Islet precursor cell (in vitro differentiated cells): ENCODE results near the gene F5.
A peak's percentile ranks its signal among the peaks of the same experiment; 100 is the strongest.
"Not testable (repeated sequence)": the region's sequence is repeated elsewhere in the genome, so short reads cannot be mapped to it uniquely, and the experiment has no call there.

Source experiments
- DNase-seq: peaks from one replicate; pipeline ENCODE4 v3.0.0-alpha.2; 2018

The F5 gene

DNA sequence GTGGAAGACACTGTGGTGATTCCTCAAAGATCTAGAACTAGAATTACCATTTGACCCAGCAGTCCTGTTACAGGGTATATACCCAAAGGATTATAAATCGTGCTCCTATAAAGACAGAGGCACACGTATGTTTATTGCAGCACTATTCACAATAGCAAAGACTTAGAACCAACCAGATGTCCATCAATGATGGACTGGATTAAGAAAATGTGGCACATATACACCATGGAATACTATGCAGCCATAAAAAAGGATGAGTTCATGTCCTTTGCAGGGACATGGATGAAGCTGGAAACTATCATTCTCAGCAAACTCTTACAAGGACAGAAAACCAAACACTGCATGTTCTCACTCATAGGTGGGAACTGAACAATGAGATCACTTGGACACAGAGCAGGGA is 82.7 kb downstream of the F5 start:
- not testable (repeated sequence) for DNase-seq

DNA sequence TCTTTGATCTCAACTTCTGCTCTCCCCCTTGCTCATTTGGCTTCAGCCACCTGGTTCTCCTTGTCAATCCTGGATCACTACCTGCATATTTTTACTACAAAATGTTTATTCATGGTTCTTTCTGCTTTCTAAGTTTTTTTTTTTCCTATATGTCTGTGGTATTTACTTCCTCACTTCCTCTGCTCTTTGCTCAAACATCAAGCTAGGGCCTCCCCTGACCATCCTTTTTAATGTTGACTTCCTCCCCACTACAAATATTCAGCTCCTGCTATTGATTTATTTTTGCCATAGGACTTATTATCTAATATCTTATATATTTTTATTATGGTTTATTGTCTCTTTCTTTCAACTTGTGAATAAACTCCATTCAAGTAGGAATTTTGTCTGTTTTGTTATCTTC is 86.5 kb downstream of the F5 start:
- no peak for DNase-seq

GRCh38 chr1:169497317-169497716 is 89.0 kb downstream of the F5 start:
- DNase-seq = no peak

- DNase-seq = no peak
Measured at GRCh38 chr1:169495916-169496315, 90.4 kb downstream of the F5 start.

- DNase-seq = peak; percentile 56
Measured at GRCh38 chr1:169495046-169495775, 91.1 kb downstream of the F5 start.

- DNase-seq = no peak
Measured at GRCh38 chr1:169494343-169494742, 91.9 kb downstream of the F5 start.

DNA sequence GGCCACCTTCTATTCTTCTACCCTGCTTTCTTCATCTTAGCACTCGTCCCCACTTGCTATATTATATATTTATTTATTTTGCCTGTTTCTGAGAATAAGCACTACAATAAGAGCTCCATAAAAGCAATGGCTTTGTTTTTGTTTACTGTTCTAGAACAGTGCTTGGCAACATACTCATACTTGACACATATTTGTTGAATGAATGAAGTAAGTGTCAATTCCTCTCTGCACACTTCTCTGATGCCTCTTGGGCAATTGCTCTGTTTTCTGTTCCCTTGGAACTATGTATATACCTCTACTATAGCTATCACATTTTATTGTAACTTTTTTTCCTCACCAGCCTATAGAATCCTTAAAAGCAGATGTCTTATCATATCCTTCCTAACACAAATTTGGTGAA is 93.0 kb downstream of the F5 start:
- DNase-seq = no peak

- DNase-seq = no peak
Measured at GRCh38 chr1:169491845-169492281, 94.4 kb downstream of the F5 start.

DNA sequence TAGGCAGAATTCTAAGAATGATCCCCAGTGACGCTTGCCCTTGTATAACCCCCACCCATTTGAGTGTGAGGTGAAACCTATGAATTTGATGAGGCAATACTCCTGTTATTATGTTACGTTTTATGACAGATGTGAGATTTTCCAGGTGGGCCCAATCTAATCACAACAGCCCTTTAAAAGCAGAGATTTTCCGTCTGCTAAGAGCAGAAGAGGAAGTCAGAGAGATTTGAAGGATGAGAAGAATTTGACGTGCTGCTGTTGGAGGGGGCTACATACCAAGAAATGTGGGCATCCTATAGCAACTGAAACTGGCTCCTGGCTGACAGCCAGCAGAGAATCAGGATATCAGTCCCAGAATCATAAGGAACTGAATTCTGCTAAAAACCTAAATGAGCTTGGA is 98.1 kb downstream of the F5 start:
- DNase-seq = no peak

- DNase-seq = no peak
Measured at GRCh38 chr1:169487561-169487960, 98.7 kb downstream of the F5 start.

GRCh38 chr1:169487133-169487532 is 99.1 kb downstream of the F5 start:
- no peak for DNase-seq

- no peak for DNase-seq
Measured at GRCh38 chr1:169486281-169487051, 99.8 kb downstream of the F5 start.

DNA sequence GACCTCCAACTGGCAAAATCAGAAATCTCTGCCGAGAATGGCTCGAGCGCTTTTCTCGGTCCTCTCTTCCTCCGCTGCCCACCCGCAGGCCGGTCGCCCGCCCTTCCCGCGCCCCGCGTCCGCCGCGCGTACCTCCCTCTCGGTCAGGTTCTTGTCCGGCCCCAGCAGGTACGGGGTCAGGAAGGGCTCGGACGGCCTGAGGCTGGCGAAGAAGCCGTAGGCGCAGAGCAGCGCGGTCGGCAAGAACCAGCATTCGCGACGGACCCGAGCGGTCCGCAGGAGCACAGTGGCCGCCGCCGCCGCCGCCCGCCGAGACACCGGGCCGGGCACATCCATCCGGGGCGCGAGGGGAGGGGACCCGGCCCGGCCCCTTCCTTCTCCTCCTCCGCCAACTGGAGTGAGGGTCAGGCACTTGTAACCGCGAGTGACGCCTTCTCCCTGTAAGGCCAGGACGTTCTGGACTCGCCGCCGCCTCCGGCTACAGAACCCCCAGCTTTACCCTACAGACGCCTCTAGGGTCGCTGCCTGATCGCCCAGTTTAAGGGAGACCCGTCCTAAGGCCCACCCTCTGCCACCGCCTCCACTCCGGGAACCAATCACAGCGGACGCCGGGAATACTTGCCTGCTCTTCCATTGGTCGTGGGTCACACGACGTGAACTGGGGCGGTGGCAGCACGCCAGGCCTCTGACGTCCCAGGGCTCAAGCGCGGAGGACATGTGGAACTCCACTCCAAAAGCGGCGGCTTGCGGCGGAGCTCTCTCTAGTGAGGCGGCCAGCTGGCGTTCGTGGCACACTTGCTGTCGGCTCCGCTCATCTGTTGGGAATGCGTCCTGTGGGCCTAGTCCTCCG is 100.6 kb downstream of the F5 start, which contains the start of gene SLC19A2:
TSS of gene SLC19A2 (minus strand) at position 514 of the 850 bp plus-strand sequence. CDS start at position 336, 178 bp downstream.
- peak; percentile 100 for DNase-seq

- DNase-seq = peak; percentile 66
Measured at GRCh38 chr1:169484683-169485430, 101.4 kb downstream of the F5 start.

DNA sequence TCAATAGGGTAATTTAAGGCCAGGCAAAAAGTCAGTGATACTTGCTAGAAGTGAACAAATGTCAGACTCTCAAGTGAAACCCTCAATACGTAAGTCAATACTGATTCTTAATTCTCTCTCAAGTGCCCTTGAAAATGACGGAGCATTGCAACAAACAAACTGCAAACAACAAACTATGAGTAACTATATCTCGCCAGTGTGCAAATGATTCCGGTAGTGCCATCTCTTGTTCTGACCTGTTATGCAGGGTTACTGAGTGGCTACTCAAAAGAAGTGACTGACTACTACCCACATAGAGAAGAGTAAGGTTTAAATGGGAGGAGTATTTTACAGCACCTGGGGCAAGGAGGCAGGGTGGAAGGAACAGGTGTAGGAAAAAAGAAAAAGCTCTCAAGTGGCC is 102.2 kb downstream of the F5 start:
- DNase-seq = no peak

- DNase-seq = no peak
Measured at GRCh38 chr1:169483500-169483966, 102.7 kb downstream of the F5 start.

DNA sequence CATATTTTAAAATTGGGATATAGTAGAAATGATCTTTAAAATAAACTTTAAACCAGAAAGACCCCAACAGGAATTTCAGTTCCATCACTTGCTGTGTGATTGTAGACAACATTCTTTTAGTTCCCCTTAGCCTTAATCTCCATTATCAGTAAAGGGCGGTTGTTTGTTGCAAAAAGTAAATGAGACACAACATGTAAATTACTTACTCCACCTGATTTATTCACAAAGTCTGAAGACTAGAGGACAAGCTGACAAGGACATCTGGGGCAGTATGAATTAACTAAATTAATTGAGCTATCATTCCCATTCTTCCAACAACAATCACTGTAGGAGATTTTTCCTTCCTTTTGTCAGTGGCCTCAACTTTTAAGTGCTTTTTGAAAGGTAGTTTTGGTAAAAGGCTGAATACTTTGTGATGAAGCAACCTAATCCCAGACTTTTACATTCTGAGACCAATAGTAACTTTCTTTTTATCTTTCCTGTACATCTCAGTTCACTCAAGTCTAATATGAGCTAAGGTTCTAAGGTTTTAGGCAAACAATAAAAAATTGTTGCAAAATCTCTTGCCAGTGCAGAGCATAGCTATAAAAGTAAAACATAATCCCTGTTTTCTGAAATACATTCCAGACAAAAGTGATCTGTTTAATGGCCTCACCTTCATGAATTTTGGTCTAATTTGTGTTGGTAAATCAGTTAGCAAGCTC is 106.8 kb downstream of the F5 start:
- no peak for DNase-seq

DNA sequence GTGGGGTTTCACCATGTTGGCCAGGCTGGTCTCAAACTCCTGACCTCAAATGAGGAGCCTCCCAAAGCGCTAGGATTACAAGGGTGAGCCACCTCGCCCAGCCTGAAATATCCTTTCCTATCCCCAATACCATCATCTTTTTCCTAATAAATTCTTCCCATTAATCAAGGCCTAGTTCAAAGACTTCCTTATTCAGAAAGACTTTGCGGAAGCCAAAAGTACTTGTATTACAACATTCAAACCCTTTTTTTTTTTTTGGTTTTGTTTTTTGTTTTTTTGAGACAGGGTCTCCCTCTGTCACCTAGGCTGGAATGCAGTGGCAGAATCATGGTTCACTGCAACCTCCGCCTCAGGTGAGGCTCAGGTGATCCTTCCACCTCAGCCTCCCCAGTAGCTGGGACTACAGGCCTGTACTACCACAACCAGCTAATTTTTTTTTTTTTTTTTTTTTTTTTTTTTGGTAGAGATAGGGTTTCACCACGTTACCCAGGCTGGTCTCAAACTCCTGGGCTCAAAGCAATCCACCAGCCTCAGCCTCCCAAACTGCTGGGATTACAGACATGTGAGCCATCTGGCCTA is 108.1 kb downstream of the F5 start:
- no peak for DNase-seq

GRCh38 chr1:169475806-169476387 is 110.4 kb downstream of the F5 start:
- no peak for DNase-seq

GRCh38 chr1:169474302-169474995 is 111.8 kb downstream of the F5 start:
- no peak for DNase-seq
